Heart left ventricle (tissue), 16 donors: ENCODE measurements around the gene KRT6A. TPM values are rescaled to one million over a fixed set of nuclear protein-coding genes. Genes with fewer than 3 reads are reported as not detected.

Source experiments
- ATAC-seq, 4 donors: fragments of 200-7000 bp; cut with Tn5 transposase; one replicate each; pipeline ENCODE4 v1.9.1; 2020 to 2022; ENCODE audit warnings: moderate library complexity in 4 of 4, mild to moderate bottlenecking in 3 of 4, moderate number of reproducible peaks in 1 of 4
- DNase-seq, 5 donors: peaks; one replicate each; pipeline ENCODE4 v3.0.0-alpha.2; 2020
- H3K27ac ChIP-seq, 12 donors: fragments of 200-600 bp; sonication (generic) in 4 of 12; one replicate each; pipeline versions ENCODE4 v1.5.0 to v1.8.0; 2016 to 2022; ENCODE audit warnings: mild to moderate bottlenecking in 2 of 12
- H3K27me3 ChIP-seq, 9 donors: fragments of 200-600 bp; sonication (generic) in 2 of 9; one replicate each; pipeline versions ENCODE4 v1.5.1 to v1.8.0; 2016 to 2022; ENCODE audit warnings: mild to moderate bottlenecking in 3 of 9
- H3K36me3 ChIP-seq, 9 donors: fragments of 200-600 bp; sonication (generic) in 2 of 9; one replicate each; pipeline versions ENCODE4 v1.5.0 to v1.8.0; 2018 to 2022; ENCODE audit warnings: mild to moderate bottlenecking in 2 of 9
- H3K4me1 ChIP-seq, 12 donors: fragments of 200-600 bp; sonication (generic) in 4 of 12; one replicate each; pipeline versions ENCODE4 v1.5.0 to v1.8.0; 2016 to 2022; ENCODE audit warnings: mild to moderate bottlenecking in 3 of 12
- H3K4me3 ChIP-seq, 12 donors: fragments of 200-600 bp; sonication (generic) in 4 of 12; one replicate each; pipeline versions ENCODE4 v1.5.0 to v1.8.0; 2017 to 2022; ENCODE audit warnings: mild to moderate bottlenecking in 9 of 12, moderate library complexity in 4 of 12
- H3K9me3 ChIP-seq, 12 donors: fragments of 200-600 bp; sonication (generic) in 4 of 12; one replicate each; pipeline versions ENCODE4 v1.5.0 to v1.8.0; 2016 to 2022; ENCODE audit warnings: mild to moderate bottlenecking in 1 of 12
- CTCF ChIP-seq, 12 donors: fragments of 200-600 bp; sonication (generic) in 4 of 12; IDR thresholded peaks; one replicate each; pipeline versions ENCODE4 v1.5.0 to v1.8.0; 2018 to 2022; ENCODE audit warnings: antibody characterized with exemption in 12 of 12, mild to moderate bottlenecking in 5 of 12
- POLR2A ChIP-seq, 2 donors: fragments of 450-650 bp; IDR thresholded peaks; one replicate each; pipeline ENCODE4 v1.6.1; 2017; ENCODE audit warnings: antibody characterized with exemption in 2 of 2, mild to moderate bottlenecking in 2 of 2, moderate library complexity in 2 of 2
- WGBS, 4 donors: extraction: QIAGEN DNeasy Blood & Tissue Kit in 2 of 4; methylation state at CpG; one replicate each; pipeline versions ENCODE4 v1.1.5 to v1.1.7; 2013 to 2018; 5-methylcytosine and 5-hydroxymethylcytosine counted together
- intact Hi-C, 10 donors: fragments of 100-400 bp; cut with DNase I; formaldehyde crosslinking; loops; one replicate each; pipeline versions ENCODE4 v1.11.1 to v1.14.2; 2022
- polyA plus RNA-seq, 2 donors: library from polyadenylated mRNA; stranded (reverse); fragments of 200-250 nt; gene quantifications; one replicate each; pipeline ENCODE4 v1.2.3, GENCODE V29; 2013
- total RNA-seq, 9 donors: library from RNA; depleted of rRNA in 2 of 9; stranded (reverse); fragments of >200 nt in 2 of 9; fragmentation: NEBNext Ultra II Directional in 3 of 9; extraction: Animal tissue kit (Norgen Biotek cat#: 25700) in 3 of 9; gene quantifications; one replicate each; pipeline versions ENCODE4 v1.1.0 to v1.2.4, GENCODE V29; 2016 to 2023
- donor health status: ischemic (EF 13 %, LVEDD 7.1; RV severe dilation, severe dysfunction).
- donor health status: healthy with polysubstance abuse.
- donor health status: DM: no; HTN: yes; CAD: no.
- donor health status: DM: no; HTN: no; CAD: no.
- donor health status: ischemic (EF 25% LVEDD 6.9; RV normal size, moderate dysfunction).
- donor health status: ischemic (EF 25% LVEDD 5.7; RV mildly dilated, moderate dysfunction).
- donor health status: healthy.
- donor health status: DM: yes; HTN: yes; CAD: no.
- donor health status: ischemic (EF 35%, LVEDD 5.7; RV mildly dilated, moderate dysfunction).
- donor health status: nonischemic (EF 11% LVEDD 7.7; RV severe dilation, severe dysfunction).
- donor health status: DM: yes; HTN: yes; CAD: no.
- donor health status: PGD.
- donor health status: ischemic (EF 29% LVEDD 5.4; RV normal size, mild dysfunction).
- donor health status: nonischemic (EF 23%, LVEDD 6.1; RV moderate dilation, normal function).

Gene KRT6A
- total and polyA plus RNA-seq, 11 donors: 0.03 to 0.11 TPM; not detected in 9

- Histone ChIP-seq H3K36me3 (no peaks in the 10 kb centered on the region), H3K9me3 (no peaks in the 10 kb centered on the region), H3K27me3 (peaks cover 0 to 22% (median 2%) of the 10 kb centered on the region in 9 donors), H3K4me1 (no peaks in the 10 kb centered on the region), H3K27ac (no peak overlapping the region), H3K4me3 (no peak overlapping the region)
- intact Hi-C loops: no loop called here
- 22 to 30% (median 23%) methylated on average over 6 of the region's 6 CpGs for WGBS, 4 donors
- TF ChIP-seq POLR2A (IDR thresholded peaks at IDR 0.05): no peak
- no peak for TF ChIP-seq CTCF (IDR thresholded peaks at IDR 0.05)
- peak in 3 of 4 donors; percentile 39 to 62 (median 57) for ATAC-seq
- DNase-seq: peak in 2 of 5 donors; percentile 47 to 52
Measured at GRCh38 chr12:52442600-52443061, 50.4 kb downstream of the KRT6A start.

GRCh38 chr12:52441320-52441911 is 51.6 kb downstream of the KRT6A start:
- TF ChIP-seq POLR2A (IDR thresholded peaks at IDR 0.05): no peak
- no peak for TF ChIP-seq CTCF (IDR thresholded peaks at IDR 0.05)
- intact Hi-C loops: no loop called here
- Histone ChIP-seq H3K27ac (no peak overlapping the region), H3K27me3 (peaks cover 0 to 22% (median 2%) of the 10 kb centered on the region in 9 donors), H3K4me1 (no peaks in the 10 kb centered on the region), H3K9me3 (no peaks in the 10 kb centered on the region), H3K4me3 (no peak overlapping the region), H3K36me3 (no peaks in the 10 kb centered on the region)
- WGBS, 4 donors: 53 to 73% (median 57%) methylated on average over 9 of the region's 9 CpGs
- ATAC-seq (no peak), DNase-seq (no peak)

GRCh38 chr12:52440821-52441319 is 52.2 kb downstream of the KRT6A start:
- DNase-seq: no peak
- Histone ChIP-seq H3K27me3 (peaks cover 0 to 22% (median 2%) of the 10 kb centered on the region in 9 donors), H3K36me3 (no peaks in the 10 kb centered on the region), H3K4me3 (no peak overlapping the region), H3K9me3 (no peaks in the 10 kb centered on the region), H3K27ac (no peak overlapping the region), H3K4me1 (no peaks in the 10 kb centered on the region)
- WGBS, 4 donors: 83 to 94% (median 86%) methylated on average over 3 to 5 of the region's 5 CpGs
- TF ChIP-seq POLR2A (IDR thresholded peaks at IDR 0.05) (no peak), CTCF (IDR thresholded peaks at IDR 0.05) (no peak)
- ATAC-seq: peak in 1 of 4 donors; percentile 19
- intact Hi-C loops: no loop called here

DNA sequence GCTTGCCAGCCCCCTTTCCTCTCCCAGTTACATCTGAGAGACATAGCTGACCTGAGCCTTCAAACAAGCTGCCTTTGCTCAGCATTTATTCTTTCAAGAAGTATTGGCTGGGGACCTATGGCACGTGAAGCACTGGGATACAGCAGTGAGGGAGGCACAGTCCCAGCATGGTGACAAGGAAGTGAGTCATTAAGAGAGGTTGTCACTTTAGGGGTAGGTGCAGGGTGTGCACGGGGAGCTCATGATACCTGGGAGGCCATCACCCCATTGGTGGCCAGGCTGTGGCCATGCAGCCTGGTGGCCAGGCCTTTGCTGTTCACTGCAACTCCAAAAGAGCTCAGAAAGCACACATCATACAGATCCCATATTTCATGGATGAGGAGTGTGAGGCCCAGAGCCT is 53.2 kb downstream of the KRT6A start:
- DNase-seq: no peak
- Histone ChIP-seq H3K27ac (no peak overlapping the region), H3K4me3 (no peak overlapping the region), H3K9me3 (no peaks in the 10 kb centered on the region), H3K4me1 (no peaks in the 10 kb centered on the region), H3K36me3 (no peaks in the 10 kb centered on the region), H3K27me3 (peaks cover 0 to 26% (median 0%) of the 10 kb centered on the region in 9 donors)
- no peak for ATAC-seq
- TF ChIP-seq POLR2A (IDR thresholded peaks at IDR 0.05) (no peak), CTCF (IDR thresholded peaks at IDR 0.05) (no peak)
- intact Hi-C loops: no loop called here
- 64 to 74% (median 73%) methylated on average over 2 of the region's 2 CpGs for WGBS, 4 donors
